ENCODE measurements around the gene LPIN1. TPM values are rescaled to one million over a fixed set of nuclear protein-coding genes. Genes with fewer than 3 reads are reported as not detected.
"Not testable (repeated sequence)": the region's sequence is repeated elsewhere in the genome, so short reads cannot be mapped to it uniquely, and the experiment has no call there.

Gene LPIN1
- polyA plus RNA-seq, 3 donors: 18.0 to 19.7 (median 18.7) TPM

DNA sequence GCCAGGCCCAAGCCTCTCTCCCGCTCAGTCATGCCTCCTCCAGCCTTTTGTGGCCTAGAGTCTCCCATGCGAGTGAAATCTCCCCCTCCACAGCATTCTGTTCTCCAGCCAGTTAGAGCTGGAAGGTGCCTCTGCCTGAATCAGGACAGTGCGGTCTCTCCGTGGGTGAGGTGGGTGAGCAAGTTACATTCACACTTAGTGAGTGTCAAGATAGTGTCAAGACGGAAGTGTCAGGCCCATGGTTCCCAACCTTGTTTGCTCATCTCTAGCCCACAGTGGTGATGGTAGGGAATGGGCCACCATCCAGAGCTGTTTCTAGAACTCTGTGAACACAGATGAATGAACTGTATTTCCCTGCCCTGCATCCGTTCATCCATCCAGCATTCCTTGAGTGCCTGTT lies 59.5 kb downstream of the LPIN1 start:
- no peak for DNase-seq (ENCODE audit: low read depth in 3 of 3, low spot score in 2 of 3)

DNA sequence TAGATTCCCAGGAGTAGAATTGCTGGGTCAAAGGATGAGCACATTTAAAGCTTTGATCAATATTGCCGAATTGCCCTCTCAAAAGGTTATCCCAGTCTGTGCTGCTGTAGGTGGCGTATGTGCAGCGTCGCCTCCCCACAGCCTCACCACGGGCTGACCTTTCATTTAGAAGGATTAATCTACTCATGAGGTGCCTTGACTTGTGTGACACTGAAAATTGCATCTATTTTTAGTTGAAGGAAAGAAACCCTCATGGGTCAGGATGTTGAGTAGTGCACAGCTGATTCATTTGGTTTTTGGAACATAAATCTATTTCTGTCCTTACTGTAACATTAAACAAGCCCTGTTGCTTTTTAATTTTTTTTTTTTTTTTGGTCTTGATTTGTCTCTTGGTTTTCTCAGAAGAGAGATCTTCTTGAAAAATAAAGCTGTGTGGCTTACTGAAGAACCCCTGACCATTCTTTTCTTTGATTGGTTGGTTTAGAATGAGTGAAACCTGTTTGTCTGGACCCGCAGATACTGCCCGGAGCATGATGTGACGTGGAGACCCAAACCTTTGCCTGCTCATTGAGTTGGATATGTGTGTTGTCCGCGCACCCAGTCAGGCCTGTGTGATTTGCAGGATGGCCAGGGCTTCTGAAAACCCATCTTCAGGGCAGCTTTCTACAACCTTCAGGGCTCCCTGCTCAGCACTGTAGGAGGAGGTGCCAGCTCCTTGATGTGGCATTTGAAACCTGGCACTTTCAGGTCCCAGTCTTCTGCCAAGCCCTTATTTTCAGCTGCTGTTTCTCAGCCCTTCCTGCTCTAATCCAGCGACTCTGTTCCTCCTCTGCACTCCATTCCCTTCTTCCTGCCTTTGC lies 61.0 kb downstream of the LPIN1 start:
- DNase-seq (ENCODE audit: low read depth in 3 of 3, low spot score in 2 of 3): no peak

DNA sequence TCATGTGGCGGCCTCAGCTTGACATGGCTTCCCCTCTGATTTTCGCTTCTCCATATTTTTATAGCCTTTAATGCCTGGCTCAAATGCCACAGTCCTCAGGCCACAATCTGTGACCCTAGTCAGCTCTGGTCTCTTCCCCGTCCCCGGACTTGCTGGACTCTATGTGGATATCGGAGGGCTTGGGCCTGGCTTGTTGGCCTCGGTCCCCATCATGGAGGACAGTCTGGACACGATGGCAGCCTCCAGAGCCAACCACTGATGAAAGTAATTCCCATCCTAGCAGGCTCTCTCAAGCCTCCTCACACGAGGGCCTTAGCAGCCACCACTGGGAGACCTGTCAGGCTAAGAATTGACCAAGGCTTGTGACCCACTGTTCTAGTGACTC lies 61.6 kb downstream of the LPIN1 start:
- DNase-seq (ENCODE audit: low read depth in 3 of 3, low spot score in 2 of 3): no peak

DNA sequence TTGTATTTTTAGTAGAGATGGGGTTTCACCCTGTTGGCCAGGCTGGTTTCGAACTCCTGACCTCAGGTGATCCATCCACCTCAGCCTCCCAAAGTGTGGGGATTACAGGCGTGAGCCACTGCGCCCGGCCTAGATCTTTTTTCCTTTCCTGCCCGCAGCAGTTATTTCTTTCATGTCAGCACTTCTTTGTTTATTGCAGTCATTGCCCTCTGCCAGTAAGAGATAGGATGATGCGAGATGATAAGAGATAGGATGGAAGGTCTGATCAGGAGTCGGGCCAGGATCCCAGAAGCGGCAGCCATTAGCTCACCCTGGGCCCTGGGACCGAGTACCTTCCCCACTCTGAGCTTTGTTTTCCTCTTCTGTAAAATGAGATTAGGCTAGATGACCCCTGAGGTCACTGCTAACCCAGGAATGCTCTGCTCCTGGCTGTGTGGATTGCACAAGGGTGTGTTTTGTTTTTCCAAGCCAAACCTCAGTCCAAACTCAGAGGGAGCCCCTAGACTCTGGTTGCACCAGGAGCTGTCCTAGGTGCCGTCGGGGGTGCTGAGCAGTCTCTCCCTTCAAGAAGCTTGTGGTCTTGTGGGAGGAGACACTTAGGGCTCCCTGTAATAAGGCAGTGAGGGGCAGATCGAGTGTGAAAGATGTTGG lies 63.3 kb downstream of the LPIN1 start:
- DNase-seq (ENCODE audit: low read depth in 3 of 3, low spot score in 2 of 3): no peak

DNA sequence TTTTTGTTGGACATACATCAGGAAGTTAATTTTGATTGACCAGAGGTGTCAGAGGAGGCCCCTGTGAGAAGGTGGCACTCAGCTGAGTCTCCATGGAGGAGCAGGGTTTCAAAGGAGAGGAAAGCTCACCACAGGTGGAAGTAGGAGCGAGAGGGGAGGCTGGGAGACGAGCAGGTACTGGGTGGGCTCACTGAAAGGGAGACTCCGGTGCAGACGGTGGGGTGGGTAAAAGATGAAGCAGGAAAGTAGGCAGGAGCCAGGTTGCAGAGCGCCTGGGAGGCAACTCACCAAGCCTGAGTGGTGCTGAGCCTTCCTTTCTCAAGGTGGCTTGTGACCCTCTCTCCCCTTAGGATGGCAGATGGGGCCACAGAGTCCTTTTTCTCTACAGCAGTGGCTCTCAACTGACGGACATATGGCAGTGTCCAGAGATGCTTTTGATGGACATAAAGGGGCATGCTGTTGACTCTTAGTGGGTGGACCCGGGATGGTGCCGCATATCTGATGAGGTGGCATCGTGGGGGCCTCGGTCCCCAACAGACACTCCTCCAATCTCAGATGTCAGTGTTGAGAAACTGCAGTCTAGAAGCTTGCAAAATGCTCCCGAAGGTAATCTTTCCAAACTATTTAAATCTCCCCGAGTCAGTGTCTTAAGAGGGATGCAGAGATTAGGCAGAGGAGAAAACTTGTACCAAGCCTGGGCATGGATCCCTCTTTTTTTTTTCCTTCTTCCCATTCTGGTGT lies 64.0 kb downstream of the LPIN1 start:
- no peak for DNase-seq (ENCODE audit: low read depth in 3 of 3, low spot score in 2 of 3)

DNA sequence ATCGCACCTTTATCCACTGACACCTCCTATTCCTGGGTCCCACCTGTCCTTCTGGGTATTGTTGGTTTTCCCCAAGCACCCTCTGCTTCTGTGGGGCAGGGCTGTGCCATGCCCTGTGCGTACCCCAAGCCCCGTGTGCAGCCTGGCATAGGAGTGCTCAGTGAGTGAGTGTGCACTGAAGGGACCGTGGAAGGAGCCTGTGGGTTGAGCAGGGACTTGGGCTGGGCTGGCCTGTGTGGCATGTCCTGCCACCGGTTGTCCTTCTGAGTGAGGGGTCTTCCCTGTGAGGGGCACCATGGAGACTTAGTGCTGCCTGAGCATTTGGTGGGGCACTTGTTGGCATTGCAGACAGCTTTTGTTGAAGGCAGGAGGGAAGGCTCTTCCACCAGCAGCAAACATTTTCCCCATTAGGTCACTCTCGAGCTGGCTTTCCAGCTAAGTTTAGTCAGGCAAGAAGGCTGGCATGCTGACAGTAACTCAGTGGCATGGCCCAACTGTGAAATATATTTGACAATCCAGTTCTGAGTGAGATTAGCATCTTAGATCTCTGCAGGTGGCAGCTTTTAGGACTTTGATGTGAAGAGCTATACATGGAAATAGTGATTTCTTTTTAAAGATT lies 64.7 kb downstream of the LPIN1 start:
- DNase-seq (ENCODE audit: low read depth in 3 of 3, low spot score in 2 of 3): no peak

DNA sequence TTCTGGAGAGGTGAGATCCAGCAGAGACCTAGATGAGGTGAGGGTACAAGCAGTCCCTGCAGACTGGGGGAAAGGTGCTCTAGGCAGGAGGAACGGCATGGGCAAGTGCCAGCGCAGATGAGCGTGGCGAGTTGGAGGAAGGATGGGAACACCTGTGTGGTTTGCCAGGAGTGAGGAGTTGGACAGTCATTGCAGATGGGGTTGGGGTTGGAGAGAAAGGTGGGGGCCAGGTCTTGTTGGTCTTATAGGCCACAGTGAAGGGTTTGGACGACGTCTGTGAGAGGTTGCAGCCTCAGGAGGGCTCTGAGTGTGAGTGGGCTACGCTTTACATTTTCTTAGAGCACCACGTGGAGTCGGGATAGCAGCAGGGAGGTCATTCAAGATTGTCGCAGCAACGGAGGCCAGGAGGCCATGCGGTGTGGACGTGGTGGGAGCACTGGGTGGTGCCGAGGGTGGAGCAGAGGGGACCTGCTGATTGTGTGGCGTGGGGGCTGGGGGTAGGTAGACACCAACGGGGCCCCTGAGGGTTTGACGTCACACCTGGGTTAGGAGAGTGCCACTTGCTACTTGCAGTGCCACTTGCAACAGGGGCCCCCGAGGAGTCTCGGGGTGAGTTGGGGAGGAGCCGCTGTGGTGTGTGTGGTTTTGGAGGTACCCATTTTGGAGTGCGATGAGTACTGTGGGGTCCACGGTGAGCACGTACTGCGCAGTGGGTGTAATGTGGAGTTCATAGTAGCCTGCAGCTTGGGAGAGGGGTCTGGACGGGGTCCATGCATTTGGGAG lies 66.2 kb downstream of the LPIN1 start:
- DNase-seq (ENCODE audit: low read depth in 3 of 3, low spot score in 2 of 3): no peak

DNA sequence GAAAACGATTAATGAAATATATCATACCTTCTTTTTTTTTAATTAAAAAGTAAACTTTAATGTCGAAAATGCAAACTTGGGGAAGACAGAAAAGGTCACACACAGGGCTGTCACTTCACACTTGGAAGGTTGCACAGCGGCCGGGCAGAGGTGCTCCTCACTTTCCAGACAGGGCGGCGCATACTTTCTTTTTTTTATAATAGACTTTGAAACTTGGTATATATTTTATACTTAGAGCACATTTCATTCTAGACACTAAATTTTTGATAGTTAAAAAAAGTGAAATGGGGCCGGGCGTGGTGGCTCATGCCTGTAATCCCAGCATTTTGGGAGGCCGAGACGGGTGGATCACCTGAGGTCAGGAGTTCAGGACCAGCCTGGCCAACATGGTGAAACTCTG lies 66.9 kb downstream of the LPIN1 start:
- not testable (repeated sequence) for DNase-seq (ENCODE audit: low read depth in 3 of 3, low spot score in 2 of 3)

DNA sequence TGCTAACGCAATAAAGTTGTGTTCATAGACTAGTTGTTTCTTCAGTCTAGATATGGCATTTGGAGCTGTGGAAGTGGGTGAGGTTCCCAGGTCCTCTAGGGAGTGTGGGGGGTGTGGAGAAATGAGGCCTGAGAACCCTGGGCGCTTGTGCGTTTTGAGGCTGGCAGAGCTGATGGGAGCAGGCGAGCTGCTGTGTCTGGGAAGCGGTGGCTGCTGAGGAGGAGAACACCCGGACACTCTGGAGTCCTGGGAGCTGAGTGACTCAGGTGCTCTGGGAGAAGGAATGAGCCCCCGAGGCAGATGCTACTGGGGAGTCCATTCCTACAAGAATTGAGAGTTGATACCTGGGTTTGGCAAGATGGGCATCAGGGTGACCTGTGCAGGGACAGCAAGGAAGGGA lies 67.5 kb downstream of the LPIN1 start:
- no peak for DNase-seq (ENCODE audit: low read depth in 3 of 3, low spot score in 2 of 3)

DNA sequence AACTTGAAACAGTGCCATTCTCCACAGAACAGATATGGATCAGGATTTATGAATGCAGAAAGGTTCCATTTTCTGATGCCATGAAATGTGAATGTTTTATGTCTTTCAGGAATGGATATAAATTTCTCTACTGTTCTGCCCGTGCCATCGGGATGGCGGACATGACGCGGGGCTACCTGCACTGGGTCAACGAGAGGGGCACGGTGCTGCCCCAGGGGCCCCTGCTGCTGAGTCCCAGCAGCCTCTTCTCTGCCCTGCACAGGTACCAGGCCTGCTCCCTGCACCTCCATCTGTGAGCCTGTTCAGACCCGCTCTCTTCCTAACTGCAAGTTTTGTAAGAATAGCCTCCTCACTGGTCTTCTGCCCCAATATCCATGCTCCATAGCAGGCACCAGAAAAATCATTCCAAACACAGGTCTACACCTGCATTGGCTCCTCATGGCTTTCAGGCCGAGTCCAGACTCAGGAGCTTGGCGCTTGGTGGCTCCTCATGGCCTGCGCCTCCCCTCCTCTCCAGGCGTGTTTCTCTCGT lies 68.6 kb downstream of the LPIN1 start:
- DNase-seq (ENCODE audit: low read depth in 3 of 3, low spot score in 2 of 3): no peak

DNA sequence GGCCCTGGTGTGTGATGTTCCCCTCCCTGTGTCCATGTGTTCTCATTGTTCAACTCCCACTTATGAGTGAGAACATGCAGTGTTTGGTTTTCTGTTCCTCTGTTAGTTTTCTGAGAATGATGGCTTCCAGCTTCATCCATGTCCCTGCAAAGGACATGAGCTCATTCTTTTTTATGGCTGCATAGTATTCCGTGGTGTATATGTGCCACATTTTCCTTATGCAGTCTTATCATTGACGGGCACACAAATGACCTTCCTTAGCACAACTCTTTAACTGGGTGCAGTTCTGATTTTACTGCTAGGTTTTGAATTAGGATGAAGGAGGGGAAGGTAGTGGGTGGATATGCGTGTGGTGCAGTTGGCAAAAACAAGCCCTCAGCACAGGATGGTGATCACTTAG lies 70.5 kb downstream of the LPIN1 start:
- not testable (repeated sequence) for DNase-seq (ENCODE audit: low read depth in 3 of 3, low spot score in 2 of 3)

DNA sequence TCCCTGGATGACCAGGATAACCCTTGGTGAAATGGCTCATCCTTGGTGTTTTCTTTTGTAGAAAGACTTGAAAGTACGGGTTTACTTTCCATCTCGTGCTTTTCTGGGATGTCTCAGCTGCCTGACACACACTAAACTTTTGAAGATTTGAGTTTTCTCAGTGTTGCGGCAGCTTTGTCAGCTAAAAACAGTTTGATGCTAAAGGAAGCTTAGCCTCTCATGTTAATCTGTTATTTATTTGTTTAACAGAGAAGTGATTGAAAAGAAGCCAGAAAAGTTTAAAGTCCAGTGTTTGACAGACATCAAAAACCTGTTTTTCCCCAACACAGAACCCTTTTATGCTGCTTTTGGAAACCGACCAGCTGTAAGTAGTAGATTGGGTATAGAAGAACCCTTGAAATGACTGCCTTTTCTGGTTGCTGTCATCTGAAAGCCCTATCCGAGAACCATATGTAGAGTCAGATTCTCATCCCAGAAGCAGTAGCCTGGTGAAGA lies 72.8 kb downstream of the LPIN1 start:
- DNase-seq (ENCODE audit: low read depth in 3 of 3, low spot score in 2 of 3): no peak

DNA sequence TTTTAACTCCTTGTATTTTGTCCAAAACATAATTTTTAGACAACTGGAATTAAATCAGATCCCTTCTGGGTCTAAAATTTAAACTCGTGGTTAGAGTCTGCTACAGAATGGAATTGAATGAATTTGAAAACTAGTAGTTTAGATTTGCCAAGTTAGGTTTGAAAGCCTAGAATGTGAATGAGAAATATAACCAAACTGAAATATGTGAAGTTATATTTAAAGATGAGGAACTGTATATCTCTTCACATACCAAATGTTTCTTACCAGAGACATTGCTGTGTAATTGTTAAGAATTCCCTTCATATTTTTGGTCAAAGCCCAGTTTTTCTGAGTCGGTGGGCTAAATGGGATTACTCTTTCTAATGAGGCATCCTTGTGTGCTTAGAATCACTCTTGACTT lies 74.2 kb downstream of the LPIN1 start:
- DNase-seq (ENCODE audit: low read depth in 3 of 3, low spot score in 2 of 3): no peak

DNA sequence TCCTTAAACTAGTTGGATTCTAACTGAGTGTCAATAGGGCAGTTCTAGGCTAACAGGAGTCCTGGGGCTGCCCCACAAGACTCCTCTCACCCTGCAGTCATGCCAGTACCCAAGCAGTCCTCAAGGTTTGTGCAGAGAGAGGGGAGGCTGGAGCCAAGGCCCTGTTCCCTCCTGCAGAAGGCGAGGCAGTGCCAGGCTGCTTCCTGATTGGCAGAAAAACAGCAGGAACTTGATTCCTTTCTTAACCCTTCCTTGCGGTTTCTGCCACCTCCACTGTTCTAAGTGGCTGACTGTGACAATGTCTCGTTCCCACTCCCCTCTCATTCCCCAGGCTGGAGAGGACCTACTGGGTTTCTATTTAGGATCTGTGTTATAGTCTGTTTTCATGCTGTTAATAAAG lies 75.3 kb downstream of the LPIN1 start:
- no peak for DNase-seq (ENCODE audit: low read depth in 3 of 3, low spot score in 2 of 3)

DNA sequence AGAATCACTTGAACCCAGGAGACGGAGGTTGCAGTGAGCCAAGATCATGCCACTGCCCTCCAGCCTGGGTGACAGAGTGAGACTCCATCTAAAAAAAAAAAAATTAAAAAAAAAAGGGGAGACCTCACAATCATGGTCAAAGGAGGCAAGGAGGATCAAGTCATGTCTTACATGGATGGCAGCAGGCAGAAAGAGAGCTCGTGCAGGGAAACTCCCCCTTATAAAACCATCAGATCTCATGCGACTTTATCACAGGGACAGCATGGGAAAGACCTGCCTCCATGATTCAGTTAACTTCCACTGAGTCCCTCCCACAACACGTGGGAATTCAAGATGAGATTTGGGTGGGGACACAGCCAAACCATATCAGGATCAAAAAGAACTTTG lies 75.9 kb downstream of the LPIN1 start:
- not testable (repeated sequence) for DNase-seq (ENCODE audit: low read depth in 3 of 3, low spot score in 2 of 3)

DNA sequence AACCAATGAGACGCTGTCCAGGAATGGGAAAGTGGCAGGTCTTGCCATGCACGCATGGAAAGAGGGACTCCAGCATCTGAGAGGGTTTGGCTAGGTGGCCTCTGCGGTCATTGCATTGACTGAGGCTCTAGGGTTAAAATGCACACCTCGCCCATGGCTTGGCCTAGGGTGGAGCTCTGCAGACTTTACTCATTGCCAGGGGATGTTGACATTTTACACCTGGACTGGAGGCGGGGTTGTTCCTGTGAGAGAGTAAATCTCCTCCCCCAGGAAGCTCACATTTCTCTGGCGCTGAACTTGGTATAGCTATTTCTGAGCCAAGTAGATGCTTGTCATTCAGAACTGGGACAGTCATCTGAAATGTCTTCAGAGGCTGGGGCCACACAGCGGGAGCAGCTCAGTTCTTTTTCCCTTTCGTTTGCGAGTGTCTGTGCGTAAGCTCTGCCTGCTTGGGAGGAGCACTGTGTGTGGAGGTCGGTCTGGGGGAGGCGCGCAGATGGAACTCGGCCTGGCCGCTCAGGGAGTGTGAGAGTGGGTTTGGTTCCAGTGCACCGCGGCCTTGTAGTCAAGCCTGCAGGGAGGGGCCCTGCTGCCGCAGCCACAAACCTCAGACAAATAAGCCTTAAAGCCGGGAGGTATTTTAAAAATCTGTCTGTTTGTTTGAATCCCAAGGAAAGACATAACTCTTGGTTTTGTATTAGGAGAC lies 76.5 kb downstream of the LPIN1 start:
- no peak for DNase-seq (ENCODE audit: low read depth in 3 of 3, low spot score in 2 of 3)

DNA sequence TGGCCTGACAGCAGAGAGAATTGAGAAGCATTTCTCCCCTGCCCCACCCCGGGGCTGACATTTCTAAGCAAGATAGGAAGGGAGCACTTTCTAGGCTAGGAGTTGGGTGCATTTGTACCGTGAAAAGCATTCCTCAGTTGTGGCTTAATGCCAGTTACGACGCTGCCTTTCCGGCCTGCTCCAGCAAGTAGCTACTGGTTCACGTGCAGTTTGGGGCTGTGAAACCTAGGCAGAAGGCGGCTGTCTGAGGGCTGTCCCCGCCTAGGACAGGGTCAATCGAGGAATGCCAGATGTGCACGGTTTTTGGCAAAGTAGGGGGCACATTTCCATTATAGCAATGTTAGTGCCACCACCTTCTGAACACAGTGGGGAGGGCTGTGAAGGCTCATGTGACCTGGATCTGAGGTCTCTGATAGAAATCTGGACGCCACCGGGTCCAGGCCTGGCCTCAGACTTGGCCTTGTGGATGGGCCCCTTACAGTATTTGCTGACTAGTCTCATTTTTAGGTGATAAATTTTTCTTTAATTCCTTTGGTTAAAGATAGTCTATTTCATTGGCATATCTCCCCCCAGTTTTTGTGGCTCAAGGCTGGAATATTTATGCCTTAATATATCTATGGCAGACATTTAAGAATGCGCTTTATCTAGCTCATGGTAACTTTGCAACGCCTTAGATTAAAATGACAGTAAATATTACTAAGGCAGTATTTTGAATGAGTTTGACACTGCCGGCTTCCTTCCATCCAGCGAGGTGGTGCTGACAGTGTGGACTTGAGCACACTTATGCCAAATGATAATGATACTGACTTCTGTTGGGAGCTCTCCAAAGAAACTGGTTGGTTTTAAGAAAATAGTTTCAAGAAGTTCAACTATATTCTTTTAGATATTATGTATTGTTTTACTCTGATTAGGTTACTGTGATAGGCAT lies 78.7 kb downstream of the LPIN1 start:
- DNase-seq (ENCODE audit: low read depth in 3 of 3, low spot score in 2 of 3): no peak

DNA sequence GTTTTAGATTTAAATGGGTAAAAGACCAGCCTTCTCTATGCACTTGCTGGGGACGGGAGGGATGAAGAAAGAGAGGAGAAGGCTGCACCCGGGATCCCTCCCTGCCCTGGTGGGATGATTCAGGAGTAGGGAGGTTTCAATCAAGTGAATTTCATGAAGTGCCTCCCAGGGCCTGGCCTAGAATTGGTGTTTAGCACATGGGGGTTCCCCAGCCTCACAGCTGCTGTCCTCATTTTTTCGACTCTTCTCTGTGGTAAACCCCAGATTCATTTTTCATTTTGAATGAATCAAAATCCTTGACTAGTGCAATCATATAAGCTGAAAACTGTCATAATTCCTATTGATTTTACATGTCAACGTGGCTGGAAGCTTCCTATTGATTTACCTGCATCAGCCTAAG lies 81.1 kb downstream of the LPIN1 start:
- DNase-seq (ENCODE audit: low read depth in 3 of 3, low spot score in 2 of 3): no peak

Measured in right renal cortex interstitium (tissue), 3 donors.